ENCODE measurements around the gene SPI1.

The SPI1 gene

DNA sequence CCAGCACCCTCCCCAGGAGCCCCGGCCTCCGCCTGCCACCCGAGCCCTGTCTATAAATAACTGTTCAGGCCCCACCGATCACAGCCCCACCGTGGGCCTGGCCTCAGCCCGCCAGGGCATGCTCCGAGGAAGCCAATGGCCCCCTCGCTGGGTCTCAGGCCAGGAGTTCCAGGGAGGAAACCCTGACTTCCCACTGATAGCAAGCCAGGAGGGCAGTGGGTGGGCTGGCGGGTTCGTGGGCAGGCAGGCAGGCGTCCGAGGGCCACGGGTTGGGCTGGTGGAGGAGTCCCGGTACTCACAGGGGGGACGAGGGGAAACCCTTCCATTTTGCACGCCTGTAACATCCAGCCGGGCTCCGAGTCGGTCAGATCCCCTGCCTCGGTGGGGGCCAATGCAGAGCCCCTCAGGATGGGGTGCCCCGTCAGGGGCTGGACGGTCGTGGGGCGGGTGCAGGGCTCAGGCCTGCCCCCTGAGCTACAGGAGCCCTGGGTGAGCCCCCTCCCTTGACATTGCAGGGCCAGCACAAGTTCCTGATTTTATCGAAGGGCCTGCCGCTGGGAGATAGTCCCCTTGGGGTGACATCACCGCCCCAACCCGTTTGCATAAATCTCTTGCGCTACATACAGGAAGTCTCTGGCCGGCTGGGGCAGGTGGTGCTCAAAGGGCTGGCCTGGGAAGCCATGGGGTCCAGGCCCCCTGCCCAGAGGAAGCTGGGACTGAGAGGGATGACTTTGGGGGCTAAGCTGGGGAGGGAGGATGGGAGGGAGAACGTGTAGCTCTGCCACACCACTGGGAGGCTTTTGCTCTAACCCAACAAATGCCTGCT is at the start of gene SPI1:
Gene SPI1, minus strand, starts transcription at position 538 of the 826 bp plus-strand sequence. Its CDS starts 194 bp downstream, at position 344.
- DNase-seq (ENCODE audit: low read depth), result no peak

DNA sequence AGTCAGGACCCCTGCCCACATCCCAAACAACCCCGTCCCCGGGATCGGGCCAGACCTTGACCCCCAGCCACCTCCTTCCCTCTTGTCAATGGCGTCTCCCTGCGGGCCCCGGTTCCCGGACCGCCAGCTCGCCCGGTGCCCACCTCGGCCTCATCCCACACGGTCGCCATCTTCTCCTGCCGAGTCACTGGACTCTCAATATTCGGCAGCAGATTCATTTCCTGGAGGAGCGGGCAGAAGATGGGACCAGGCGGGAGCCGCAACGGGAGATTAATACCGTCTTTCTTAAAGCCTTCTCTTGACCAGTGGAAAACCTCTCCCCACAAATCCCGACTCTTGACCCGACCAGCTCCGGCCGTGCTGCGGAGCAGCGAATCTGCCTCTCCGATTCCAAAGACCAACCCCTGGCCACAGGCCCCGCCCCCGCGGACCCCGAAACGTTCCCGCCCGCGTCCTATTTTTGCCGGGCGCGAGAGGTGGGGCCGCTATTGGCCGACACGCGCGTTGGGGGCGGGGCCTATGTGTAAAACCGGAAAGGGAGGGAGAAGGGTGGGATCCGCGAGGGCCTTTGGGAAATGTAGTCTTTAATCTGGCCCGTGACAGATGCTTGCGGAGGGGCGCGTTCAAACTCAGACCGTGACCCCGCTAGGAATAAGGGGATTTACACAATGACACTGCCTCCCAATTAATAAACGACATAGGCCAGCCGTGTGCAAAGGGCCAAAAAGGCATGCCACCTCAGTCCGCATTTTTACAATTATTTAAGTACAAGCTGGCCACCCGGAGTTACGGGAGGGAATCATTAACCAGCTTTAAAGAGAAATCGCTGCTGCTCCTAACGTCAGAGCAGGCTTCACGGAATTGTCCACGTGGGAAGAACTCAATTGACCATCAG is 48.0 kb upstream of the SPI1 start, which contains the start of gene PSMC3:
Gene PSMC3, minus strand, starts transcription at position 378 of the 895 bp plus-strand sequence. Its CDS starts 160 bp downstream, at position 218.
- peak; percentile 99 for DNase-seq (ENCODE audit: low read depth)

DNA sequence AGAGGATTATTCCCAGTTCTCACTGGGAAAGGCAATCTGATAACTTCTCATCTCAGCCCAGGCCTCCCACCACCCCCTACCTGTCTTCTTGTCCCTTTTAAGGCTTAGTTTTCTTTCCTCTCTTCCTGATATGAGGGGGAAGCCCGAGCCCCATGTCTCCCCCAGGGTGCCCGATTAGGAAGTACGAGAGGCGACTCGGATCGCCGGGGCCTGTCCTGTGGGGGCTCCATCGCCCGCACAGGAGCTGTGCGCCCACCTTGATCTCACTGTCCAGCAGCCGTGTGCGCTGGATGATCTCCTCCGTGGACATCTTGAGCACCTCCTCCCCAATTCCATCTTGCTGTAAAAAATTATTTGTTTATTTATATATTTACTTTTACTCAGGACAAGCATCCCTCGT is 47.3 kb upstream of the SPI1 start:
- DNase-seq (ENCODE audit: low read depth), result no peak

DNA sequence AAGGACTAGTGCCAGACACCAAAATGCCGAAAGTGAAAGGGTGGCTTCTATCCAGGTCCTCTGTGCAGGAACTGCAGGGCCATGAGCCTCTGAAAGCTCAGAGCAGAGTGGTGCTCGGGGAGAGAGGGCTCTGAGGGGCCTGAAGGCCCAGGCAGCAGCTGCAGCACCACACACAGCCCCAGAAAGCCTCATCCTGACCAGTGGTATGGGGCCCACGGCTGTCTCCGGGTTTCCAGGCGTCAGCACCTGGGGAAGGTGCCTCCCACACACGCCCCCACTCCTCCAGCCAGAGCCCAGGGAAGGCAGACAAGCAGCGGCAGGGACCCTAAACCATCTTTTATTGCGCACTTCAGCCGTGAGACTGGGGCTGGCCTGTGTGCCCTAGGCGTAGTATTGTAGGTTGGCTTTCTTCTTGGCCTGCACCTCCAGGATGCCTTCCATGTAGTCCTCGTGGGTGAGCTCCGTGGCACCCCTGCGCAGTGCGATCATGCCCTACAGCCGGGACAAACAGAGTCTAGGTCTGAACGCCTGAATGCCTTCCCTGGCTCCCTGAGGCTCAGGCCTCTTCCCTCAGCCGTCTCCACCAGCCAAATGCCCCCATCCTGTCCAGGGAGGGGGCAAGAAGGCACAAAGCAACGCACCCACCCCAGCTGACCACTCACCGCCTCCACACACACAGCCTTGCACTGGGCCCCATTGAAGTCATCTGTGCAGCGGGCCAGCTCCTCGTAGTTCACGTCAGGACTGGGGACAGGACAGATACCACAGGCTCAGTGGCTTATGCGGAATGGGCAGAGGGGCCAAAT is 40.3 kb upstream of the SPI1 start:
- no peak for DNase-seq (ENCODE audit: low read depth)

GRCh38 chr11:47417712-47418111 is 39.4 kb upstream of the SPI1 start:
- no peak for DNase-seq (ENCODE audit: low read depth)

- no peak for DNase-seq (ENCODE audit: low read depth)
Observed at GRCh38 chr11:47415949-47416472, 37.7 kb upstream of the SPI1 start.

GRCh38 chr11:47415091-47415854 is 36.9 kb upstream of the SPI1 start:
- DNase-seq (ENCODE audit: low read depth), result no peak

- DNase-seq (ENCODE audit: low read depth), result no peak
Observed at GRCh38 chr11:47414685-47415070, 36.3 kb upstream of the SPI1 start.

DNA sequence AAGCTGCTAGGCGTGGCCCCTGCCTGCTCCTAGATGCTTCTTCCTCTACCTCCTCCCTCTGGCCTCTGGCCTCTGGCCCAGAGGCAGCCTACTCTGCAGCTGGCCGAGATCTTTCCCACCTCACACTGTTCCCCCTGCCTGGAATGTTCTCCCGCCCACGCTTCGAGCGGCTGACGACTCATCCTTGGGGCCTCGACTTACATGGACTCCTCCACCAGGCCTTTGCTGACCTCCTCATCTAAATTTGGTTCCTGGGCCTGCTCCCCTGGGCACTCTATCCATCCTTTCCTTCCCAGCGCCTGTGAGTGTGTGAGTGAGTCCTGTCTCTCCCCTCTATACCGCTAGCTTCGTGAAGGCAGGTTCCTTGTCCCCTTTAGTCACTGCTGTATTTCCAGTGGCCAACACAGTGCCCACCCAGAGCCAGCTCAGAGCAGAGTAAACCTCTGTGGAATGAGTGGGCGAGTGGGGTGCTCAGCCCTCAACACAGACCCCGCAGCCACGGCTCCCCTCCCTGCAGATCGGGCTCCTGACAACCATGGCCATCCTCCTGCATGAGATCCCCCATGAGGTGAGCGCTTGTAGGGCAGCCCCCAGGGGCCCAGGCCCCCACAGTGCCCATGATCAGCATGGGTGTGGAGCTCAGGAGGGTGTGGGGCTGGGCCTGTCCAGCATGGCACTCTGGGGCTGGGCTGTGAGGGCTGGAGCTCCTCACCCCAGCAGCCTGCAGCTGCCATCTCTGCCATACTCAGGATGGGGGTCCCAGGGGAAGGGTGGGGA is 35.7 kb upstream of the SPI1 start:
- no peak for DNase-seq (ENCODE audit: low read depth)

GRCh38 chr11:47413351-47413750 is 35.0 kb upstream of the SPI1 start:
- DNase-seq (ENCODE audit: low read depth), result no peak

- DNase-seq (ENCODE audit: low read depth), result peak; percentile 51
Observed at GRCh38 chr11:47411884-47412746, 33.8 kb upstream of the SPI1 start.

DNA sequence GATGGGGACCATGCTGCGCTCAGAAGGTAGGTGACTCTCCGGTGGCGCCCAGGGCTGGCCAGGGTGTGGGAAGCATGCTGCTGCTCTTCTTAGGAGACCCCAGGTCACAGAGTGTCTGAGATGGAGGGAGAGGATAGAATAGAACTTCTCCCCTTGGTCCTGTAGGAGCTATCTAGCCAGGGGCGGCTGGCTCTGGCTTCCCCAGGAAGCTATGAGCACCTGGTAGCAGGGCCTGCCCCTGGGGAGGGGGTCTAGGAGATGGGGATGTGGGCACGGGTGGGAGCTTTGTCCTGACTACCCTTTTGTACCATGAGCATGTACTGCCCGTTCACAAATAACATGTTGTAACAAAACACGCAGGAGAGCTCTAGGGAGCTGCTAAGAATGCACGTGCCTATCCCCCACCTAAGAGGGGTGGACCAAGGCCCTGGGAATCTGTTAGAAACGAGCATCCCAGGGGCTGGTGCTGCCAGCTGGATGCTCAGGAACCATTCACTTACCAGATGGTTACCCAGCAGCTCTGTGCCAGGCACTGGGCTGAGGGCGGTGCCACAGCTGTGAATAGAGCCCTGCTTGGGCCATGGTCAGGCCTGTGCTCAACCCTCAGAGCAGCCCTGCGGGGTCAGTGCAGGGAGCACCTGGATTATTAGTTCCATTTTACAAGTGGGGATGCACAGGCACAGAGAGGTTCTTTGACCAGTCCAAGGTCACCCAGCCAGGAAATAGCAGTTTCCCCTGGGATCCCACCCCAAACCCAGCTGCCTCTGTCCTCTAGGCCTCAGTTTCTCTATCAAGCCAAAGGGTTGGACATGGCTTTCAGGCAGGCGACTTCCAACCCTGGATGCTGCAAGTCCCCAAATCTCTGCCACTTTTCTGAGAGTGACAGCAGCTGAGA is 32.3 kb upstream of the SPI1 start:
- DNase-seq (ENCODE audit: low read depth), result no peak

- DNase-seq (ENCODE audit: low read depth), result no peak
Observed at GRCh38 chr11:47409440-47410369, 31.4 kb upstream of the SPI1 start.

DNA sequence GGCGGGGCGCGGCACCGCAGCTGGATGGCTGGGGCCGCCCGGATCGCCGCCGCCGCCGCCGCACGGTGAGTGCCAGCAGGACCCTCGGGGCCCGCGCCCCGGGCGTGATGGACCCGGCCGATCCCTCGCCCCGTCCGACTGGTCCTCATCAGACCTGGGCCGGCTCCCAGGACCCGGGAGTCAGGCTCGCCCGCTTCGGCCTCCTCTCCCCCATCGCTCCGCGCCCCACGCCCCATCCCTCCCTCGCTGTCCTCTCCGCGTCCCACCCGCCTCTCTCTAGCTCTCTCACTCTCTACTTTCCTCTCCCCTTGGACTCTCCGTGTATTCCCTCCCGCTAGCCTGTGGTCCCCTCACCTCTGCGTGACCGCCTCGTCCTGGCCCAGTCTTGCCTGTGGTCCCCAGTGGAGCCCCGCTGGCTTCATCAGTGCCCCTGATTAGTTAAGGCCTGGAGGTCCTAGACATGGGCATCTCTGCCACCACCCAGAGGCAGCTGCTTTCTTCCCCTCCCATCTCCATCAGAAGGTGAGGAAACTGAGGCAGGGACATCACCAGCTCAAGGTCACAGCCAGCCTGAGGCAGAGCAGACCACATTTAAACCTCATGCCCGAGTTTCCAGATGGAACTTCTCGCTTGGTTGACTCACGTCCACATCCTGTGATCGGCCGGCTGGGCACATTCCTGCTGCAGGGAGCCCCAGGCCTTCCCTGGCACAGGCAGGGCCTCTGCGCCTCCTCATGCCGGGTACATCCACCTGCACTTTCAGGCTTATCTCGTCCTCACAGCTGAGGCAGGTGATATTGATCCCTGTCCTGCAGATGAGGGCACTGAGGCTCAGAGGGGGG is 30.5 kb upstream of the SPI1 start:
- no peak for DNase-seq (ENCODE audit: low read depth)

DNA sequence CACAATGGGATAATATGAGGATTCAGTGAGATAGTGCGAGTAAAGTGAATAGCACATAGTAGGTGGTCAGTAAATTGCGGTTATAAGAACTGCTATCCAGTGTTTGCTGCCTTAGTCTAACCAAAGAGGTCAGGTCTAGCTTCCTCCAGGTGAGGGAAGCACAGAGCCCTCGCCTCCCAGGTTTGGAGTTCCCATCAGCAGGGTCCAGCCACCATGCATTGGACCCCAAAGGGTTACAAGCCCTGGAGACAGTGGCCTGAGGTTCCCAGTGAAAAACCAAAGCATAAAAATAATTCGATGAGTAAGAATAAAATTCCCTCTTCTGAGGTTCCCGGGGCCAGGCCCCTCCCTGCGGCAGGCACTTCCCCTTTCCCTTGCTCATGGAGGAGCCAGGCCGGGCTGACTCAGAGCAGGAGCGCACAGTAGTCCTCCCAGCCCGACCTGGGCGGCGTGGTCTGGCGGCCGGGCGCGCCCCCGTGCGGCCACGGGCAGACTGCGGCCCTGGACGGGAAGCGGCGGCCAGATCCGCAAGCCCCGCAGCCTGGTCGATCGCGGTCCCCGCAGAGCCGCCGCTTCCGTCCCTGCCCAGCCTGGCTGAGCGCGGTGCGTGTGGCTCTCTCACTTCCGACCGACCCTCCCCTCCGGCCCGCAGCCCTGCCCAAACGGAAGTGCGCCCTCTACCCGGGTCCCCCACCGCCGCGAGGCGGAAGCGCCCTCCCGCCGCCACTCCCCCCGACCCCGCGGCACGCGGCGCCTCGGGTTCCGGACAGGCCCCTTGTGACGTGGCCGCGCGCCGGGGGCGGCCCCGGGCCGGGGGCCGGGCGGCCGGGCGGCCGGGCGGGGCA is 29.6 kb upstream of the SPI1 start, which contains the start of gene SLC39A13:
Gene SLC39A13, plus strand, starts transcription at position 845 of the 845 bp plus-strand sequence. CDS start 1,505 bp downstream, outside the sequence.
- peak; percentile 88 for DNase-seq (ENCODE audit: low read depth)

Measured in activated T-cell treated with anti-CD3 and anti-CD28 coated beads for 1 hour (primary cell).